Measurements from ENCODE around the gene FSCN2. TPM values are rescaled to one million over a fixed set of nuclear protein-coding genes. Genes with fewer than 3 reads are reported as not detected.
"Not testable (repeated sequence)": the region's sequence is repeated elsewhere in the genome, so short reads cannot be mapped to it uniquely, and the experiment has no call there.

The FSCN2 gene
- polyA plus RNA-seq, 1 donor = 1.7 TPM

GRCh38 chr17:81526662-81527571 lies 1.3 kb upstream of the FSCN2 start:
- no peak for DNase-seq

- DNase-seq = no peak
These were observed 140 bp downstream of the FSCN2 start for GRCh38 chr17:81528384-81528650.

GRCh38 chr17:81528651-81529436 lies 667 bp downstream of the FSCN2 start:
- no peak for DNase-seq

GRCh38 chr17:81529437-81529803 lies 1.2 kb downstream of the FSCN2 start:
- no peak for DNase-seq

- DNase-seq = not testable (repeated sequence)
These were observed 2.8 kb downstream of the FSCN2 start for GRCh38 chr17:81531013-81531412.

- DNase-seq = not testable (repeated sequence)
These were observed 3.8 kb downstream of the FSCN2 start for GRCh38 chr17:81531998-81532404.

GRCh38 chr17:81532490-81533287 lies 4.5 kb downstream of the FSCN2 start:
- no peak for DNase-seq

- no peak for DNase-seq
These were observed 5.4 kb downstream of the FSCN2 start for GRCh38 chr17:81533339-81534141.

- no peak for DNase-seq
These were observed 6.2 kb downstream of the FSCN2 start for GRCh38 chr17:81534157-81535006.

- no peak for DNase-seq
These were observed 6.8 kb downstream of the FSCN2 start for GRCh38 chr17:81535007-81535328.

- DNase-seq = no peak
These were observed 7.5 kb downstream of the FSCN2 start for GRCh38 chr17:81535480-81536298.

- DNase-seq = no peak
These were observed 8.4 kb downstream of the FSCN2 start for GRCh38 chr17:81536299-81537290.

GRCh38 chr17:81537343-81537855 lies 9.2 kb downstream of the FSCN2 start:
- no peak for DNase-seq

- no peak for DNase-seq
These were observed 9.8 kb downstream of the FSCN2 start for GRCh38 chr17:81537856-81538555.

GRCh38 chr17:81538651-81539570 lies 10.7 kb downstream of the FSCN2 start:
- no peak for DNase-seq

GRCh38 chr17:81539571-81539900 lies 11.4 kb downstream of the FSCN2 start:
- no peak for DNase-seq
